HG03432 (cell line): ENCODE data around the gene SOD2.
"Not testable (repeated sequence)": the region's sequence is repeated elsewhere in the genome, so short reads cannot be mapped to it uniquely, and the experiment has no call there.

ENCODE experiments used
- ATAC-seq: cut with Tn5 transposase; IDR thresholded peaks from one replicate; pipeline ENCODE4 v1.9.1; 2021; ENCODE audit warnings: mild to moderate bottlenecking, moderate library complexity; ENCODE audit not compliant: unreplicated experiment

Gene SOD2

GRCh38 chr6:159693128-159693893 is at the start of gene SOD2:
Gene SOD2 (minus strand): TSS chr6:159693241. CDS start chr6:159693167, 74 bp downstream.
- ATAC-seq = peak; percentile 88

- no peak for ATAC-seq
These were observed 49.1 kb upstream of the SOD2 start for GRCh38 chr6:159742165-159742564.

GRCh38 chr6:159739341-159739740 is 46.3 kb upstream of the SOD2 start:
- ATAC-seq = no peak

GRCh38 chr6:159736908-159737307 is 43.9 kb upstream of the SOD2 start:
- no peak for ATAC-seq

GRCh38 chr6:159733395-159733794 is 40.4 kb upstream of the SOD2 start:
- not testable (repeated sequence) for ATAC-seq

- ATAC-seq = not testable (repeated sequence)
These were observed 39.5 kb upstream of the SOD2 start for GRCh38 chr6:159732550-159732949.

GRCh38 chr6:159730332-159730676 is 37.3 kb upstream of the SOD2 start:
- no peak for ATAC-seq

GRCh38 chr6:159729598-159730331 is 36.7 kb upstream of the SOD2 start:
- ATAC-seq = no peak

GRCh38 chr6:159728531-159728964 is 35.5 kb upstream of the SOD2 start:
- no peak for ATAC-seq

- ATAC-seq = peak; percentile 36
These were observed 34.8 kb upstream of the SOD2 start for GRCh38 chr6:159727717-159728445.

- peak; percentile 86 for ATAC-seq
These were observed 34.1 kb upstream of the SOD2 start, which contains the start of gene WTAP for GRCh38 chr6:159726918-159727716. Gene WTAP (plus strand): TSS chr6:159727506. CDS start chr6:159736266, 8,760 bp downstream.

- peak; percentile 22 for ATAC-seq
These were observed 33.3 kb upstream of the SOD2 start for GRCh38 chr6:159726255-159726917.

GRCh38 chr6:159725208-159725607 is 32.2 kb upstream of the SOD2 start:
- not testable (repeated sequence) for ATAC-seq

GRCh38 chr6:159724778-159725177 is 31.7 kb upstream of the SOD2 start:
- no peak for ATAC-seq

- ATAC-seq = no peak
These were observed 30.2 kb upstream of the SOD2 start for GRCh38 chr6:159723259-159723658.

- ATAC-seq = no peak
These were observed 29.6 kb upstream of the SOD2 start for GRCh38 chr6:159722655-159723054.

GRCh38 chr6:159721981-159722380 is 28.9 kb upstream of the SOD2 start:
- not testable (repeated sequence) for ATAC-seq

- peak; percentile 53 for ATAC-seq
These were observed 27.7 kb upstream of the SOD2 start for GRCh38 chr6:159720708-159721107.

GRCh38 chr6:159719287-159719686 is 26.2 kb upstream of the SOD2 start:
- ATAC-seq = no peak

- ATAC-seq = no peak
These were observed 25.6 kb upstream of the SOD2 start for GRCh38 chr6:159718634-159719033.
